Activated CD4-positive, alpha-beta memory T cell treated with anti-CD3 and anti-CD28 coated beads, Interleukin-2, amount 10 ng/mL, durations not matched to agents 7 days and 5 days (primary cell): Measurements from ENCODE around the gene RRP7A. TPM values are rescaled to one million over a fixed set of nuclear protein-coding genes. Genes with fewer than 3 reads are reported as not detected.

ENCODE experiments used
- CTCF ChIA-PET: fragments of 350-600 bp; sonication (Branson Sonifier 250); formaldehyde crosslinking; loops from one replicate; lab custom pipeline; 2021; ENCODE audit warnings: antibody characterized with exemption, inconsistent platforms; lab: Charles Lee
- POLR2A ChIA-PET: fragments of 350-600 bp; sonication (Branson Sonifier 250); formaldehyde crosslinking; loops from one replicate; lab custom pipeline; 2021; ENCODE audit warnings: antibody characterized with exemption; lab: Charles Lee
- DNase-seq: peaks from one replicate; pipeline ENCODE4 v3.0.0-alpha.2; 2020
- H3K27ac Mint-ChIP-seq: one replicate; pipeline ENCODE4 v1.8.0; 2021; ENCODE audit warnings: mild to moderate bottlenecking, mixed read lengths
- H3K27me3 Mint-ChIP-seq: one replicate; pipeline ENCODE4 v1.8.0; 2021; ENCODE audit warnings: mixed read lengths
- H3K36me3 Mint-ChIP-seq: one replicate; pipeline ENCODE4 v1.8.0; 2021; ENCODE audit warnings: low read depth, mixed read lengths
- H3K4me1 Mint-ChIP-seq: one replicate; pipeline ENCODE4 v1.8.0; 2021; ENCODE audit warnings: mixed read lengths
- H3K4me3 Mint-ChIP-seq: one replicate; pipeline ENCODE4 v1.8.0; 2021; ENCODE audit warnings: mild to moderate bottlenecking, mixed read lengths
- H3K9me3 Mint-ChIP-seq: one replicate; pipeline ENCODE4 v1.8.0; 2021; ENCODE audit warnings: mixed read lengths
- total RNA-seq, 2 experiments: library from RNA; stranded (reverse); gene quantifications; one replicate each; pipeline ENCODE4 v1.2.3, GENCODE V29; 2021

The RRP7A gene
- total RNA-seq, 2 experiments from 2014 or later, result 58.8 to 62.5 TPM

DNA sequence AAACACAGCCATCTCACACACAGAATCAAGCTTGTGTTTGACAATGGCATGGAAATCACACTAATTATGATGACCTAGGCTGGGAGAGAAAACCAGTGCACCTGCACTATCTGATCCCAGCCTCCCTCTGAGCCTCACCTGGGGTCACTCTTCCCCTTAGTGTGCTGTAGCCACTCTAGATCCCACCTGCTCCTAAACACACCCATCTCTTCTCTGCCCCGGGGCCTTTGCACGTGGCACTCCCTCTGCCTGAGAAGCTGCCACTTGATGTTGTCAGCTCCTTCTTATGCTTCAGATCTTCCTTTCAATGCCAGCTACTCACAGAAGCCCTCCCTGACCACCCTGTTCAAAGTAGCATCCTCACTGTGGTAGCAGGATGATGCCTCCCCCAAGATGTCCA is 44.5 kb downstream of the RRP7A start:
- H3K27me3 Mint-ChIP-seq, result peaks cover 25% of the 10 kb centered on the region
- ChIA-PET CTCF (interaction anchor here (2.5 kb wide), 1 partner anchor 31 kb away, joined by 16 read pairs; no protein-coding TSS in a partner anchor), POLR2A (interaction anchor here (1.0 kb wide), 1 partner anchor 140 kb away, joined by 4 read pairs; the partner anchor contains the start of gene POLDIP3)

DNA sequence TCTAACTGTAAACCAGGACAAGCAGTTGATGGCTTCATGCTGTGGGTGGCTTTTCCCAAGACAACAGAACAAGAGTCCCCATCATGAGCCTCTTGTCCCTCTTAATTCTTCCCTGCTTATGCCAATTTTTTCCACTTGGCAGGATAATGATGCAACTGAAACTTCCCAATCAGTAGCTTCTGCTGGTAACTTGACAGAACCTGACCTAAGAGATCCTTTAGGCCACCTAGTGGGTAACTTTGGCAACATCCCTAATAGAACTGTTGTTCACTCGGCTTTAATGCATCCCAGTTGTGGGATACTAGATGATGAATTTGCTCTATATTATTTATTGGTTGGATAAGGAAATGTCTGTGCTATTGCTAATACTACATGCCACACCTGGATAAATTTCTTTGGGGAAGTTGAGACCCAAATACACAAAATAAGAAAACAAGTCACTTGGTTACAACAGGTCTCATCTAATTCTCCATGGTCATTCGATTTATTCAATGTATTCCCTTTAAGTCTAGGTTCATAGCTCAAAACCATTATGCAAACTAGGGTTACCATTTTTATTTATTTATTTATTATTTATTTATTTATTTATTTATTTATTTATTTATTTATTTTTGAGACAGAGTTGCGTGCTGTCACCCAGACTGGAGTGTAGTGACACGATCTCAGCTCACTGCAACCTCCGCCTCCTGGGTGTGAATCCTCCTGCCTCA is 46.0 kb downstream of the RRP7A start:
- H3K27me3 Mint-ChIP-seq, result peaks cover 34% of the 10 kb centered on the region
- no peaks in the 10 kb centered on the region for H3K36me3 Mint-ChIP-seq
- no peak for DNase-seq

More for the DNA sequence above, 44.5 kb downstream of the RRP7A start:
- Mint-ChIP-seq H3K4me1 (peaks cover 8% of the 10 kb centered on the region), H3K4me3 (no peak overlapping the region), H3K27ac (no peak overlapping the region), H3K36me3 (no peaks in the 10 kb centered on the region), H3K9me3 (no peaks in the 10 kb centered on the region)
- DNase-seq, result no peak

DNA sequence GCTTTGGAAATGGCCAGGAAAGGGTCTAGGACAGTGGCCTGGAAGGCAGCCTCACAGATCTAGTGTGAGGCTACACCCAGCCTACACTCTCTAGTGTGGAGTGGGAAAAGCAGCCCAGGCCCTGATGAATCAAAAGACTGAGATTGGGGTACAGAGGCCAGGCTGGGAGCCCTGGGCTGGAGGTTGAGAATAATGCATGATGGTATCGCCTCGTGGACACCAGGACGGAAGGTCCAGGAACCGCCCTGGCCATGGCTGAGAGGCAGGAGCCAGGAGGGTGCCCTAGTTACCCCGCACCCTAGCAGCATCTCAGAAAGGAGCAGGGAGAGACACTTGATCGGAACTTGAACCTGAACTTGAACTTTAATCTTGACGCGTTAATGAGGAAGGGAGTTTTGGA is 46.9 kb downstream of the RRP7A start:
- H3K4me3 Mint-ChIP-seq, result no peak overlapping the region
- peaks cover 41% of the 10 kb centered on the region for H3K27me3 Mint-ChIP-seq
- DNase-seq, result no peak
- no peaks in the 10 kb centered on the region for H3K4me1 Mint-ChIP-seq
- no peaks in the 10 kb centered on the region for H3K36me3 Mint-ChIP-seq
- H3K27ac Mint-ChIP-seq, result no peak overlapping the region
- H3K9me3 Mint-ChIP-seq, result no peaks in the 10 kb centered on the region
- CTCF ChIA-PET, result interaction anchor here (1.1 to 1.8 kb wide), 2 partner anchors 10 to 507 kb away, joined by 3 to 4 read pairs; no protein-coding TSS in a partner anchor
- POLR2A ChIA-PET, result no interaction called here

More for the DNA sequence above, 46.0 kb downstream of the RRP7A start:
- Mint-ChIP-seq H3K27ac (no peak overlapping the region), H3K4me1 (peaks cover 5% of the 10 kb centered on the region), H3K9me3 (no peaks in the 10 kb centered on the region), H3K4me3 (no peak overlapping the region)
- CTCF ChIA-PET, result interaction anchor here (0.6 to 2.5 kb wide), 8 partner anchors 11 to 508 kb away, joined by 3 to 16 read pairs (median 3); no protein-coding TSS in a partner anchor
- POLR2A ChIA-PET, result no interaction called here

DNA sequence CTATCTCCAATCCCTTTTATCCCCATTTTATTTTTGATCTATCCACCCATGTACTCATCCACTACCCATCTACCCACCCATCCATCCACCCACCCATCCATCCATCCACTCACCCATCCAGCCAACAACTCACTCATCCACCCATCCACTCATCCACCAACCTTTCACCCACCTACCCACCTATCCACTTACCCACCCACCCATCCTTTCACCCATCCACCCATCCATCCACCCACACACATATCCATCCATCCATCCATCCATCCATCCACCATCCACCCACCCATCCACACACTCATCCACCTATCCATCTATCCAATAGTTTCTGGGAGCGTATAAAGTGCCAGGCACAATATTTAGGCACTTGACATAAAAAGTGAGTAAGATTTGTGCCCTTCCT is 48.2 kb downstream of the RRP7A start:
- H3K27ac Mint-ChIP-seq, result no peak overlapping the region
- POLR2A ChIA-PET, result no interaction called here
- DNase-seq, result no peak
- H3K4me1 Mint-ChIP-seq, result no peaks in the 10 kb centered on the region
- CTCF ChIA-PET, result interaction anchor here (1.1 kb wide), 1 partner anchor 380 kb away, joined by 4 read pairs; the partner anchor contains the start of gene NDUFA6
- H3K4me3 Mint-ChIP-seq, result no peak overlapping the region
- no peaks in the 10 kb centered on the region for H3K36me3 Mint-ChIP-seq
- peaks cover 42% of the 10 kb centered on the region for H3K27me3 Mint-ChIP-seq
- no peaks in the 10 kb centered on the region for H3K9me3 Mint-ChIP-seq

DNA sequence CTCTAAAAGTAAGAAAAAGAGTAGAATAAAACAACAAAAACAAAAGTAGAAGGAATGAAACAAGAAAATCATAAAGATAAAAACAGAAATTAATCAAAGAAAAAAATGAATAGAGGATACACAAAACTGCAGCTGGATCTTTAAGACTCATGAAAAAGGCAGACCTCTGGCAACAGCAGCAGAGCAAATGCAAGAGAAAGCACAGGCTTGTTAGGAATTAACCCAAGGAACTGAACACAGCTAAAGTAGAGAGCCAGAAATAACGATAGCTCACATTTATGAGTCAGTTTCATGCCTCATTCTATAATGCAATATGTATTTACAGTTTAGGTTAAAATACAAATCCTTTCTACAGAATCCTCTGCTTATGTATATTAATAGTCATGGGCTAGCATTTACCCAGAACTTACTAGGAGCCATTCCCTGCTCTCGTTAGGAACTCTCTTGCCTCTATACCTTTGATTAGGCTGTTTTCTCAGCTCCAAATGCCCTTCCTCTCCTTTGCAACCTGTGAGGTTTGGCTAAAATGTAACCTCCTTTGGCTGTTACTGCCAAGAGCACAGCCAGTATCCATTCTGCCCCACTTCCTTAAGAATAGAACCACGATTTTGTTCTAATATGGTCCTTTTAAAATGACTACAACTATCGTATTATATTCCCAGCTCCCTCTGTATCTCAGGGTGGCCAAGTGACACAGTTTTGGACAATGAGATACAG is 49.1 kb downstream of the RRP7A start:
- no peak for DNase-seq
- no peaks in the 10 kb centered on the region for H3K9me3 Mint-ChIP-seq
- CTCF ChIA-PET, result interaction anchor here (0.9 to 1.4 kb wide), 3 partner anchors 10 to 380 kb away, joined by 3 to 4 read pairs (median 4); partner anchors contain the start of gene NDUFA6
- POLR2A ChIA-PET, result interaction anchor here (1.0 kb wide), 1 partner anchor 27 kb away, joined by 3 read pairs; no protein-coding TSS in a partner anchor
- no peaks in the 10 kb centered on the region for H3K36me3 Mint-ChIP-seq
- no peak overlapping the region for H3K27ac Mint-ChIP-seq
- peaks cover 43% of the 10 kb centered on the region for H3K27me3 Mint-ChIP-seq
- no peak overlapping the region for H3K4me3 Mint-ChIP-seq
- no peaks in the 10 kb centered on the region for H3K4me1 Mint-ChIP-seq

DNA sequence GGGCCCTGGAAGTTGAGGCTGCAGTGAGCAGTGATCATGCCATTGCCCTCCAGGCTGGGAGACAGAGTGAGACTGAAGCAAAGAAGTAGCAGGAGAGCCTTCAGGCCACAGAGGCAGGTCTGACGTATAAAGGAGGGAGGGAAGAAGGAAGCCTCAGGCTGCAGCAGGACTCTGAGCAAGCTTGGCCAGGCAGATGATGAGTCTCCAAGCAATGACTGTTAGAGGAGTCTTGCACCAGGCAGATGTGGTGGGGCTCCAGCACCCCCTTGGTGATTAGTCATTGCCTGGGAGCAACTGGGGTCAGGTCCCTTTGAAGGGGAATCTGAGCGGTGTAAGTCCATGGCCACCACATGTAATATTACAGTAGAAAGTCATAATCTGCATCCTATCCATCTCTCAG is 50.8 kb downstream of the RRP7A start:
- H3K36me3 Mint-ChIP-seq, result no peaks in the 10 kb centered on the region
- ChIA-PET CTCF (no interaction called here), POLR2A (no interaction called here)
- peaks cover 36% of the 10 kb centered on the region for H3K27me3 Mint-ChIP-seq
- DNase-seq, result no peak
- H3K4me3 Mint-ChIP-seq, result no peak overlapping the region
- H3K4me1 Mint-ChIP-seq, result no peaks in the 10 kb centered on the region
- no peaks in the 10 kb centered on the region for H3K9me3 Mint-ChIP-seq
- no peak overlapping the region for H3K27ac Mint-ChIP-seq

DNA sequence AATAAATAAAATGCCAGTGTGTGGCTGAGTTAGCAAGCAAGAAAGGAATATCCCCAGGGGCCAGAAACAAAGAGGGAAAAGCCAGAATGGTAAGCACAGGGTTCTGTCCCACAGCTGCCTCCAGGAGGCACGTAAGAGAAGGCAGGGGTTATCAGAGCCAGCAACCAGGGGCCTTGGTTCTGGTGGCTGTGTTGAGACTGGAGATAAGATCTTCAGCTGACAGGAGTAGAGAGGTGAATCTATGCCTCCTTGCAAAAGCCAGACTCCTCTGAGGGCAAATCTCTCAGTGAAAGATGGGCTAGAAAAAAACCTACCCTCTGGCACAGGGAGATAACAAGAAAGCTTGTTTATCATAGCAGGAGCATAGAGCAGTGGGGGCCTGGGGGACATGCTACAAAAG is 57.6 kb downstream of the RRP7A start:
- POLR2A ChIA-PET, result no interaction called here
- Mint-ChIP-seq H3K9me3 (no peaks in the 10 kb centered on the region), H3K36me3 (no peaks in the 10 kb centered on the region), H3K4me3 (no peak overlapping the region), H3K27ac (no peak overlapping the region), H3K4me1 (no peaks in the 10 kb centered on the region), H3K27me3 (peaks cover 34% of the 10 kb centered on the region)
- DNase-seq, result no peak
- CTCF ChIA-PET, result interaction anchor here (1.7 kb wide), 1 partner anchor 11 kb away, joined by 4 read pairs; no protein-coding TSS in a partner anchor

DNA sequence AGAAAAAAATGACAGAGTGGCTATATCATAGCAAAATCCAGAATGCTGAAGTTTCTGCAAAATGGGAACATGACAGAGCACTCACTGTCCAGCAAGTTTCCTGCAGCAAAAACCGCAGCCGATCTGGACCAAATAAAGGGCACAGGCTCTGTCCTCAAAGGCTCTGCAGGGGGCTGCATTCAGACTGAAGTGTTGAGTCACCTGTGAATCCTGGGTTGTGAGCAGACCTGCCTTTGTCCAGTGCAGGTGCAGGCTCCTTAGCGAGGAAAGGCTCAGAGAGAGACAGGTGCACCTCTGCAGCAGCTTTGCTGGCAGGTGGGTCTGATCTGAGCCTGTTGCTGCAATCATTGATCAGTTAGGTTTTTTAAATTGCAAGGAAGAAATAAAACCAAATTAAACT is 58.1 kb downstream of the RRP7A start:
- Mint-ChIP-seq H3K36me3 (no peaks in the 10 kb centered on the region), H3K27me3 (peaks cover 36% of the 10 kb centered on the region), H3K27ac (no peak overlapping the region), H3K4me1 (no peaks in the 10 kb centered on the region), H3K9me3 (no peaks in the 10 kb centered on the region), H3K4me3 (no peak overlapping the region)
- ChIA-PET CTCF (interaction anchor here (2.1 kb wide), 1 partner anchor 17 kb away, joined by 5 read pairs; no protein-coding TSS in a partner anchor), POLR2A (no interaction called here)
- DNase-seq, result no peak

Other genes starting within 250 kb of the RRP7A start
- 10 to 100 TPM; 73.2 to 77.3 TPM for gene TCF20, start 249.1 kb downstream of the RRP7A start, total RNA-seq
- gene NFAM1, start 87.4 kb downstream of the RRP7A start, total RNA-seq, result under 1 TPM; 0.05 to 0.63 TPM
- gene SERHL2, start 34.2 kb upstream of the RRP7A start, total RNA-seq, result under 1 TPM; 0.55 to 0.81 TPM
- gene POLDIP3, start 95.1 kb upstream of the RRP7A start, total RNA-seq, result 10 to 100 TPM; 71.4 to 74.7 TPM
- 1 to 10 TPM; 1.2 to 1.3 TPM for gene ATP5MGL, start 120.8 kb upstream of the RRP7A start, total RNA-seq
- 10 to 100 TPM; 68.4 to 74.3 TPM for gene CYB5R3, start 129.6 kb upstream of the RRP7A start, total RNA-seq
- under 1 TPM; 0.58 to 0.63 TPM for gene A4GALT, start 201.1 kb upstream of the RRP7A start, total RNA-seq